IMR-90 (cell line): ENCODE measurements around the gene INMT. TPM values are rescaled to one million over a fixed set of nuclear protein-coding genes. Genes with fewer than 3 reads are reported as not detected.

ENCODE experiments used
- ATAC-seq: fragments of 200-7000 bp; cut with Tn5 transposase; 2 replicates; pipeline ENCODE4 v1.9.1; 2020; ENCODE audit warnings: low read depth, mild to moderate bottlenecking, moderate library complexity
- BruUV-seq: library from RNA; stranded (reverse); fragments of 400-500 nt; replicated peaks from 2 replicates; lab custom pipeline; 2021; lab: Mats Ljungman, UMichigan
- CTCF ChIA-PET: fragments of 300-600 bp; formaldehyde crosslinking; extraction: SDS; loops from one replicate; lab custom pipeline; 2021; ENCODE audit warnings: antibody characterized with exemption; lab: Yijun Ruan, JAX
- POLR2A ChIA-PET: fragments of 300-600 bp; sonication (Branson Sonifier 250); formaldehyde crosslinking; loops from one replicate; lab custom pipeline; 2022; ENCODE audit warnings: antibody characterized with exemption; ENCODE audit not compliant: unreplicated experiment; lab: Charles Lee
- DNase-seq: peaks from one replicate; pipeline ENCODE4 v3.0.0; 2013
- H2AFZ ChIP-seq: replicated peaks from 2 replicates; pipeline ENCODE3; 2013; ENCODE audit warnings: low read length, mild to moderate bottlenecking; ENCODE audit not compliant: poor library complexity
- H2AK5ac ChIP-seq: 2 replicates; pipeline ENCODE4 v1.6.1; 2013; ENCODE audit warnings: low read depth, low read length, inconsistent platforms
- H2AK9ac ChIP-seq: replicated peaks from 2 replicates; pipeline ENCODE3; 2013; ENCODE audit warnings: mild to moderate bottlenecking, low read depth, low read length, moderate library complexity; ENCODE audit not compliant: poor library complexity
- H2BK120ac ChIP-seq: 2 replicates; pipeline ENCODE4 v1.6.1; 2013; ENCODE audit warnings: low read depth, low read length, inconsistent platforms
- H2BK15ac ChIP-seq: 3 replicates; pipeline ENCODE4 v1.6.1; 2013; ENCODE audit warnings: low read depth, low read length, inconsistent platforms
- H2BK20ac ChIP-seq: 2 replicates; pipeline ENCODE4 v1.6.1; 2013; ENCODE audit warnings: low read depth, mild to moderate bottlenecking, inconsistent platforms, low read length, moderate library complexity
- H2BK5ac ChIP-seq: 2 replicates; pipeline ENCODE4 v1.6.1; 2013; ENCODE audit warnings: mild to moderate bottlenecking, low read depth, low read length, inconsistent platforms; ENCODE audit not compliant: poor library complexity, severe bottlenecking
- H3K14ac ChIP-seq: replicated peaks from 2 replicates; pipeline ENCODE4 v1.6.1; 2013; ENCODE audit warnings: low read depth, low read length, inconsistent platforms
- H3K18ac ChIP-seq: 2 replicates; pipeline ENCODE4 v1.6.1; 2013; ENCODE audit warnings: low read depth, low read length, control low read depth
- H3K23ac ChIP-seq: 2 replicates; pipeline ENCODE4 v1.6.1; 2013; ENCODE audit warnings: low read depth, low read length, inconsistent platforms
- H3K27ac ChIP-seq: 2 replicates; pipeline ENCODE4 v1.5.1; 2013; ENCODE audit warnings: mild to moderate bottlenecking, control low read depth, low read length; ENCODE audit not compliant: insufficient read depth
- H3K27me3 ChIP-seq: 2 replicates; pipeline ENCODE4 v1.6.1; 2013; ENCODE audit warnings: low read length; ENCODE audit not compliant: control insufficient read depth, insufficient read depth
- H3K36me3 ChIP-seq: 2 replicates; pipeline ENCODE4 v1.6.1; 2013; ENCODE audit warnings: low read length, mixed read lengths; ENCODE audit not compliant: control insufficient read depth, insufficient read depth
- H3K4ac ChIP-seq: 2 replicates; pipeline ENCODE4 v1.6.1; 2013; ENCODE audit warnings: low read depth, low read length, inconsistent platforms
- H3K4me1 ChIP-seq: 2 replicates; pipeline ENCODE4 v1.6.1; 2013; ENCODE audit warnings: low read length, mixed read lengths; ENCODE audit not compliant: control insufficient read depth, insufficient read depth
- H3K4me2 ChIP-seq: 2 replicates; pipeline ENCODE4 v1.6.1; 2013; ENCODE audit warnings: low read depth, mild to moderate bottlenecking, control low read depth, low read length, moderate library complexity
- H3K4me3 ChIP-seq: 2 replicates; pipeline ENCODE4 v1.5.1; 2013; ENCODE audit warnings: low read depth, mild to moderate bottlenecking, control low read depth, low read length, moderate library complexity; ENCODE audit not compliant: insufficient read depth
- H3K56ac ChIP-seq: 2 replicates; pipeline ENCODE4 v1.6.1; 2013; ENCODE audit warnings: low read length, inconsistent platforms; ENCODE audit not compliant: insufficient read depth; ENCODE audit errors: extremely low read depth
- H3K79me1 ChIP-seq, 2 experiments: 2 replicates each; pipeline ENCODE4 v1.6.1; 2013; ENCODE audit warnings: low read length in 2 of 2, inconsistent platforms in 1 of 2, low read depth in 1 of 2
- H3K9ac ChIP-seq: 2 replicates; pipeline ENCODE4 v1.6.1; 2013; ENCODE audit warnings: low read depth, low read length, control low read depth
- H3K9me1 ChIP-seq: 2 replicates; pipeline ENCODE4 v1.6.1; 2013; ENCODE audit warnings: low read length, inconsistent platforms; ENCODE audit not compliant: insufficient read depth
- H3K9me3 ChIP-seq: 2 replicates; pipeline ENCODE4 v1.6.1; 2013; ENCODE audit warnings: low read length; ENCODE audit not compliant: control insufficient read depth, insufficient read depth
- H4K20me1 ChIP-seq: 2 replicates; pipeline ENCODE4 v1.6.1; 2013; ENCODE audit warnings: low read length, inconsistent platforms; ENCODE audit not compliant: insufficient read depth
- H4K5ac ChIP-seq: 2 replicates; pipeline ENCODE4 v1.6.1; 2013; ENCODE audit warnings: mild to moderate bottlenecking, low read depth, low read length, control low read depth
- H4K8ac ChIP-seq, 2 experiments: 2 replicates each; pipeline ENCODE4 v1.6.1; 2013; ENCODE audit warnings: low read depth in 2 of 2, low read length in 2 of 2, control low read depth in 1 of 2, inconsistent platforms in 1 of 2
- H4K91ac ChIP-seq: 2 replicates; pipeline ENCODE4 v1.6.1; 2013; ENCODE audit warnings: low read depth, low read length, inconsistent platforms; ENCODE audit not compliant: insufficient read depth
- BHLHE40 ChIP-seq: fragments of 150-350 bp; IDR thresholded peaks from 2 replicates; pipeline ENCODE4 v1.6.1; 2016; ENCODE audit warnings: mild to moderate bottlenecking, low read depth, low read length
- CEBPB ChIP-seq: IDR thresholded peaks from 2 replicates; pipeline ENCODE4 v1.6.1; 2012; ENCODE audit warnings: low read depth, low read length, improper control_type of control experiment
- CHD1 ChIP-seq: IDR thresholded peaks from 2 replicates; pipeline ENCODE4 v1.6.1; 2012; ENCODE audit warnings: low read depth, low read length, improper control_type of control experiment
- ELK1 ChIP-seq: fragments of 150-350 bp; IDR thresholded peaks from 2 replicates; pipeline ENCODE4 v1.6.1; 2016; ENCODE audit warnings: low read depth, mild to moderate bottlenecking, low read length, moderate library complexity, borderline replicate concordance
- FOS ChIP-seq: fragments of 150-350 bp; IDR thresholded peaks from 2 replicates; pipeline ENCODE4 v1.6.1; 2016; ENCODE audit warnings: low read depth, low read length
- dilution Hi-C: fragments of 300-500 bp; cut with HindIII; formaldehyde crosslinking; loops from one replicate; pipeline ENCODE4 v1.14.3; 2018; ENCODE audit warnings: low sequenced_read_pairs; ENCODE audit not compliant: unreplicated experiment
- in situ Hi-C: fragments of 300-500 bp; cut with MboI; formaldehyde crosslinking; loops from 3 replicates; pipeline ENCODE4 v1.14.3; 2019; ENCODE audit warnings: low sequenced_read_pairs, inconsistent platforms, mixed read lengths
- intact Hi-C: fragments of 100-400 bp; cut with micrococcal nuclease; formaldehyde crosslinking; loops from 2 replicates; pipeline ENCODE4 v1.10.0; 2022
- polyA plus RNA-seq, 3 experiments: library from polyadenylated mRNA; depleted of rRNA; stranded (reverse); fragments of >200 nt; gene quantifications; 2 replicates each; pipeline ENCODE4 v1.2.3, GENCODE V29; 2012; ENCODE audit warnings: low replicate concordance in 1 of 3
- total RNA-seq: library from RNA; depleted of rRNA; stranded (reverse); fragments of >200 nt; gene quantifications from 2 replicates; pipeline ENCODE4 v1.2.3, GENCODE V29; 2012

Gene INMT
- total and polyA plus RNA-seq, 2 of the 4 experiments (the other 2 are of a cell fraction) = 0.39 to 2.2 TPM

- H3K9me3 ChIP-seq = no peaks in the 10 kb centered on the region
- CTCF ChIA-PET = no interaction called here
- no peaks in the 10 kb centered on the region for H3K27me3 ChIP-seq
- no peak overlapping the region for H2AK5ac ChIP-seq
- peaks cover 9 to 36% of the 10 kb centered on the region in 2 experiments for H3K79me1 ChIP-seq
- in situ Hi-C loops = no loop called here
- H2BK5ac ChIP-seq = no peak overlapping the region
- no peak overlapping the region for H4K8ac ChIP-seq
- BruUV-seq = no TSS peak
- no peak overlapping the region for H3K18ac ChIP-seq
- POLR2A ChIA-PET = no interaction called here
- dilution Hi-C loops = no loop called here
- no peak overlapping the region for H3K23ac ChIP-seq
- no peaks in the 10 kb centered on the region for H4K20me1 ChIP-seq
- H2AK9ac ChIP-seq = no peak overlapping the region
- H3K4me2 ChIP-seq = no peak overlapping the region
- peaks cover 5% of the 10 kb centered on the region for H3K4me1 ChIP-seq
- H2AFZ ChIP-seq = no peak overlapping the region
- H2BK20ac ChIP-seq = no peak overlapping the region
- H3K9ac ChIP-seq = no peak overlapping the region
- H3K14ac ChIP-seq = no peak overlapping the region
- H3K36me3 ChIP-seq = peaks cover 3% of the 10 kb centered on the region
- intact Hi-C loops = no loop called here
- H3K4ac ChIP-seq = no peak overlapping the region
- DNase-seq (no peak), ATAC-seq (no peak)
- TF ChIP-seq CEBPB = no peak
- no peak for TF ChIP-seq FOS
- TF ChIP-seq CHD1 = no peak
- no peak for TF ChIP-seq BHLHE40
- TF ChIP-seq ELK1 = no peak
- H2BK15ac ChIP-seq = no peak overlapping the region
- no peak overlapping the region for H4K5ac ChIP-seq
- no peak overlapping the region for H3K27ac ChIP-seq
- peaks cover 10% of the 10 kb centered on the region for H3K9me1 ChIP-seq
- no peak overlapping the region for H2BK120ac ChIP-seq
- no peak overlapping the region for H3K56ac ChIP-seq
- no peak overlapping the region for H3K4me3 ChIP-seq
- no peak overlapping the region for H4K91ac ChIP-seq
These were observed 24.1 kb downstream of the INMT start for GRCh38 chr7:30775992-30776391.
